Neural cell (in vitro differentiated cells): ENCODE measurements around the gene DDX52.

ENCODE experiments used
- CTCF ChIP-seq: fragments of 450-650 bp; IDR thresholded peaks from 2 replicates; pipeline ENCODE4 v1.5.1; 2014; ENCODE audit warnings: antibody characterized with exemption, mild to moderate bottlenecking, moderate library complexity; ENCODE audit not compliant: poor library complexity, severe bottlenecking
- EP300 ChIP-seq: fragments of 450-650 bp; conservative IDR thresholded peaks from 2 replicates; pipeline ENCODE4 v1.6.1; 2014; ENCODE audit warnings: antibody characterized with exemption, mild to moderate bottlenecking, moderate library complexity; ENCODE audit not compliant: poor library complexity, severe bottlenecking
- POLR2AphosphoS5 ChIP-seq: IDR thresholded peaks from 2 replicates; pipeline ENCODE4 v1.6.1; 2012
- REST ChIP-seq: IDR thresholded peaks from 2 replicates; pipeline ENCODE4 v1.6.1; 2012; ENCODE audit warnings: borderline replicate concordance
- SMC3 ChIP-seq: fragments of 450-650 bp; conservative IDR thresholded peaks from 2 replicates; pipeline ENCODE4 v1.6.1; 2014; ENCODE audit warnings: antibody characterized with exemption, mild to moderate bottlenecking, moderate library complexity; ENCODE audit not compliant: poor library complexity

GRCh38 chr17:37683454-37683984 lies 40.3 kb upstream of the DDX52 start:
- TF ChIP-seq POLR2AphosphoS5 = no peak
- TF ChIP-seq REST = no peak
- TF ChIP-seq CTCF = no peak
- no peak for TF ChIP-seq SMC3
- TF ChIP-seq EP300 = no peak
